ENCODE data around the gene MPZL3. TPM values are rescaled to one million over a fixed set of nuclear protein-coding genes. Genes with fewer than 3 reads are reported as not detected.

Gene MPZL3
- polyA plus RNA-seq, 1 donor (not counting 4 experiments of a cell fraction or from before 2014, with no cell fraction given), result 7.9 TPM

- Histone ChIP-seq H3K4me2 (ENCODE audit: control insufficient read depth, extremely low read depth, insufficient read depth, low read depth, low read length) (no peak overlapping the region), H3K27ac (ENCODE audit: control insufficient read depth, insufficient read depth, low read length) (no peak overlapping the region), H3K27me3 (ENCODE audit: control insufficient read depth, extremely low read depth, insufficient read depth, low read length) (no peaks in the 10 kb centered on the region), H3K9me1 (ENCODE audit: control insufficient read depth, extremely low read depth, insufficient read depth, low read length) (no peaks in the 10 kb centered on the region), H3K79me2 (ENCODE audit: control insufficient read depth, insufficient read depth, low read length) (no peaks in the 10 kb centered on the region), H3K4me3 (ENCODE audit: control insufficient read depth in 2 of 3, extremely low read depth in 1 of 3, insufficient read depth in 2 of 3, low read depth in 1 of 3, low read length in 3 of 3) (no peak overlapping the region), H4K20me1 (ENCODE audit: control insufficient read depth, extremely low read depth, insufficient read depth, low read length) (no peaks in the 10 kb centered on the region), H2AFZ (ENCODE audit: control insufficient read depth, low read length) (no peak overlapping the region), H3K36me3 (ENCODE audit: control insufficient read depth in 2 of 2, extremely low read depth in 1 of 2, insufficient read depth in 2 of 2, low read length in 2 of 2) (no peaks in the 10 kb centered on the region), H3K9ac (ENCODE audit: control insufficient read depth, extremely low read depth, insufficient read depth, low read length) (no peak overlapping the region), H3K4me1 (ENCODE audit: control insufficient read depth, extremely low read depth, insufficient read depth, low read length) (peaks cover 10% of the 10 kb centered on the region), H3K9me3 (ENCODE audit: control insufficient read depth, low read depth, low read length) (no peaks in the 10 kb centered on the region)
- DNase-seq (ENCODE audit: low read depth, low spot score) (no peak), FAIRE-seq (no peak)
- TF ChIP-seq, protein P1, sequence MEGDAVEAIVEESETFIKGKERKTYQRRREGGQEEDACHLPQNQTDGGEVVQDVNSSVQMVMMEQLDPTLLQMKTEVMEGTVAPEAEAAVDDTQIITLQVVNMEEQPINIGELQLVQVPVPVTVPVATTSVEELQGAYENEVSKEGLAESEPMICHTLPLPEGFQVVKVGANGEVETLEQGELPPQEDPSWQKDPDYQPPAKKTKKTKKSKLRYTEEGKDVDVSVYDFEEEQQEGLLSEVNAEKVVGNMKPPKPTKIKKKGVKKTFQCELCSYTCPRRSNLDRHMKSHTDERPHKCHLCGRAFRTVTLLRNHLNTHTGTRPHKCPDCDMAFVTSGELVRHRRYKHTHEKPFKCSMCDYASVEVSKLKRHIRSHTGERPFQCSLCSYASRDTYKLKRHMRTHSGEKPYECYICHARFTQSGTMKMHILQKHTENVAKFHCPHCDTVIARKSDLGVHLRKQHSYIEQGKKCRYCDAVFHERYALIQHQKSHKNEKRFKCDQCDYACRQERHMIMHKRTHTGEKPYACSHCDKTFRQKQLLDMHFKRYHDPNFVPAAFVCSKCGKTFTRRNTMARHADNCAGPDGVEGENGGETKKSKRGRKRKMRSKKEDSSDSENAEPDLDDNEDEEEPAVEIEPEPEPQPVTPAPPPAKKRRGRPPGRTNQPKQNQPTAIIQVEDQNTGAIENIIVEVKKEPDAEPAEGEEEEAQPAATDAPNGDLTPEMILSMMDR (optimal IDR thresholded peaks at IDR 0.05 in 1 of 3, IDR thresholded peaks at IDR 0.05 in 1 of 3, conservative IDR thresholded peaks at IDR 0.05 in 1 of 3; ENCODE audit: extremely low read depth in 1 of 3, insufficient read depth in 2 of 3, low read length in 3 of 3), result no peak
- no peak for TF ChIP-seq EZH2 (IDR thresholded peaks at IDR 0.05; ENCODE audit: low read length)
- dilution Hi-C loops (cut with MboI; ENCODE audit: extremely low pct_ligation_motif_present, low sequenced_read_pairs), result no loop called here
Measured at GRCh38 chr11:118206391-118207031, 45.7 kb downstream of the MPZL3 start.

DNA sequence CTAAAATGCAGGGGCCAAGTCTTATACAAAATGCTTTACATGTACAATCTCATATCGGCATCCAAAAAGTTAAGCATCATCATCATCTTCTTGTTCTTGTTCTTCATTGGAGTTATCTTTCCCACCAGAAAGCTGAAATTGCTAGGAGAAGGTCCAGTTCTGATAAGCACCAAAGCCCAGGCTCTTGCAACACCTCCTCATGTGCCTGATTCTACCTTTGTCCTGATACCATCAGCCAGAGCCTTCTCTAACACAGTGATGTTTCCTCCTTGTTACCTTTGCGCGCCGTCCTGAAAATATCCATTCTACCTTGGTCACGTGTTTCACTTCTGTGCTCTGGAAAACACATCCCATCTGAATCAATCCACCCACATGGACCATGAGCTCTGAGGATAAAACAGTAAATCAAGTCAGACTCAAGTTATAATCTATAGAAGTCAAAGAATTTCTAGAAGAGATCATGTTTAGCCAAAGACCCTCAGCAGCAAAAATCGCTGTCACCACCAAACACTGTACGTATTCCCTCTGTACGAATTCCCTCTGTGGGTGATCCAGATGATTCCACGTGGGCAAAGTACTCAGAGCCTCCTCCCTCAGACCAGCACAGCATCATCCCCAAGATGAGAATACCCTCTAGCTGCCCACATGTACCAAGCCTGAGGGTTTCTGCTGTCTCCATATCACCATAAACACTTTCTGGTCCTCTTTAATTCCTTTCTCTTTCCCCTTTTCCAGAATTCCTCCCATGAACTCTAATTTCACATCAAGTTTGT lies 46.4 kb downstream of the MPZL3 start:
- Histone ChIP-seq H3K79me2 (ENCODE audit: control insufficient read depth, insufficient read depth, low read length) (no peaks in the 10 kb centered on the region), H3K9me3 (ENCODE audit: control insufficient read depth, low read depth, low read length) (no peaks in the 10 kb centered on the region), H3K9me1 (ENCODE audit: control insufficient read depth, extremely low read depth, insufficient read depth, low read length) (no peaks in the 10 kb centered on the region), H3K4me1 (ENCODE audit: control insufficient read depth, extremely low read depth, insufficient read depth, low read length) (peaks cover 10% of the 10 kb centered on the region), H2AFZ (ENCODE audit: control insufficient read depth, low read length) (no peak overlapping the region), H3K4me2 (ENCODE audit: control insufficient read depth, extremely low read depth, insufficient read depth, low read depth, low read length) (no peak overlapping the region), H3K9ac (ENCODE audit: control insufficient read depth, extremely low read depth, insufficient read depth, low read length) (no peak overlapping the region), H3K36me3 (ENCODE audit: control insufficient read depth in 2 of 2, extremely low read depth in 1 of 2, insufficient read depth in 2 of 2, low read length in 2 of 2) (no peaks in the 10 kb centered on the region), H3K4me3 (ENCODE audit: control insufficient read depth in 2 of 3, extremely low read depth in 1 of 3, insufficient read depth in 2 of 3, low read depth in 1 of 3, low read length in 3 of 3) (no peak overlapping the region), H4K20me1 (ENCODE audit: control insufficient read depth, extremely low read depth, insufficient read depth, low read length) (no peaks in the 10 kb centered on the region), H3K27ac (ENCODE audit: control insufficient read depth, insufficient read depth, low read length) (no peak overlapping the region), H3K27me3 (ENCODE audit: control insufficient read depth, extremely low read depth, insufficient read depth, low read length) (no peaks in the 10 kb centered on the region)
- dilution Hi-C loops (cut with MboI; ENCODE audit: extremely low pct_ligation_motif_present, low sequenced_read_pairs), result no loop called here
- DNase-seq (ENCODE audit: low read depth, low spot score) (no peak), FAIRE-seq (no peak)
- TF ChIP-seq, protein P1 (optimal IDR thresholded peaks at IDR 0.05 in 1 of 3, IDR thresholded peaks at IDR 0.05 in 1 of 3, conservative IDR thresholded peaks at IDR 0.05 in 1 of 3; ENCODE audit: extremely low read depth in 1 of 3, insufficient read depth in 2 of 3, low read length in 3 of 3), result no peak
- TF ChIP-seq EZH2 (IDR thresholded peaks at IDR 0.05; ENCODE audit: low read length), result no peak

Measured in keratinocyte (primary cell).